ENCODE data around the gene SALL2.

- TF ChIP-seq YY1 (IDR thresholded peaks at IDR 0.05; ENCODE audit: insufficient read depth, insufficient read length) (no peak), ZNF274 (IDR thresholded peaks at IDR 0.05; ENCODE audit: low read depth, low read length) (no peak)
These were observed 21.1 kb downstream of the SALL2 start for GRCh38 chr14:21505012-21505553.
